Loucy (cell line): ENCODE results near the gene TNRC6B.

Experiments
- EZH2phosphoT487 ChIP-seq: fragments of 200-600 bp; IDR thresholded peaks from 2 replicates; pipeline ENCODE4 v1.6.1; 2018; ENCODE audit warnings: antibody characterized with exemption, mild to moderate bottlenecking, moderate library complexity, borderline replicate concordance
- TF ChIP-seq, protein P1 (sequence below): fragments of 200-600 bp; sonication (generic); conservative IDR thresholded peaks from 2 replicates; pipeline ENCODE4 v1.5.1; 2014; ENCODE audit warnings: mild to moderate bottlenecking, antibody characterized with exemption, low read length

- TF ChIP-seq, protein P1, sequence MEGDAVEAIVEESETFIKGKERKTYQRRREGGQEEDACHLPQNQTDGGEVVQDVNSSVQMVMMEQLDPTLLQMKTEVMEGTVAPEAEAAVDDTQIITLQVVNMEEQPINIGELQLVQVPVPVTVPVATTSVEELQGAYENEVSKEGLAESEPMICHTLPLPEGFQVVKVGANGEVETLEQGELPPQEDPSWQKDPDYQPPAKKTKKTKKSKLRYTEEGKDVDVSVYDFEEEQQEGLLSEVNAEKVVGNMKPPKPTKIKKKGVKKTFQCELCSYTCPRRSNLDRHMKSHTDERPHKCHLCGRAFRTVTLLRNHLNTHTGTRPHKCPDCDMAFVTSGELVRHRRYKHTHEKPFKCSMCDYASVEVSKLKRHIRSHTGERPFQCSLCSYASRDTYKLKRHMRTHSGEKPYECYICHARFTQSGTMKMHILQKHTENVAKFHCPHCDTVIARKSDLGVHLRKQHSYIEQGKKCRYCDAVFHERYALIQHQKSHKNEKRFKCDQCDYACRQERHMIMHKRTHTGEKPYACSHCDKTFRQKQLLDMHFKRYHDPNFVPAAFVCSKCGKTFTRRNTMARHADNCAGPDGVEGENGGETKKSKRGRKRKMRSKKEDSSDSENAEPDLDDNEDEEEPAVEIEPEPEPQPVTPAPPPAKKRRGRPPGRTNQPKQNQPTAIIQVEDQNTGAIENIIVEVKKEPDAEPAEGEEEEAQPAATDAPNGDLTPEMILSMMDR: no peak
- TF ChIP-seq EZH2phosphoT487: no peak
Measured at GRCh38 chr22:40258017-40258416, 80.3 kb downstream of the TNRC6B start.
